ENCODE results near the gene TFAP2E.
"Not testable (repeated sequence)": the region's sequence is repeated elsewhere in the genome, so short reads cannot be mapped to it uniquely, and the experiment has no call there.

TFAP2E gene

GRCh38 chr1:35576061-35576765 lies 3.1 kb downstream of the TFAP2E start:
- no peak for ATAC-seq
- H3K4me3 Mint-ChIP-seq, result peak overlapping the region; percentile 75
- H3K27me3 Mint-ChIP-seq, result peaks cover 17% of the 10 kb centered on the region

GRCh38 chr1:35576766-35577070 lies 3.6 kb downstream of the TFAP2E start:
- peaks cover 17% of the 10 kb centered on the region for H3K27me3 Mint-ChIP-seq
- H3K4me1 Mint-ChIP-seq, result peaks cover 21% of the 10 kb centered on the region
- H3K9me3 Mint-ChIP-seq, ATAC-seq, H3K36me3 Mint-ChIP-seq: not testable (repeated sequence)
- peak overlapping the region; percentile 85 for H3K27ac Mint-ChIP-seq
- H3K4me3 Mint-ChIP-seq, result peak overlapping the region; percentile 79

More at GRCh38 chr1:35576061-35576765, 3.1 kb downstream of the TFAP2E start:
- H3K4me1 Mint-ChIP-seq, result peaks cover 21% of the 10 kb centered on the region
- H3K27ac Mint-ChIP-seq, result peak overlapping the region; percentile 85
- no peaks in the 10 kb centered on the region for H3K36me3 Mint-ChIP-seq
- no peaks in the 10 kb centered on the region for H3K9me3 Mint-ChIP-seq

- peaks cover 17% of the 10 kb centered on the region for H3K27me3 Mint-ChIP-seq
- H3K27ac Mint-ChIP-seq, result peak overlapping the region; percentile 85
- no peaks in the 10 kb centered on the region for H3K9me3 Mint-ChIP-seq
- H3K36me3 Mint-ChIP-seq, result no peaks in the 10 kb centered on the region
- peaks cover 21% of the 10 kb centered on the region for H3K4me1 Mint-ChIP-seq
- peak overlapping the region; percentile 79 for H3K4me3 Mint-ChIP-seq
- peak; percentile 86 for ATAC-seq
Observed at GRCh38 chr1:35577071-35577998, 4.2 kb downstream of the TFAP2E start.

GRCh38 chr1:35580949-35581388 lies 7.9 kb downstream of the TFAP2E start:
- no peaks in the 10 kb centered on the region for H3K36me3 Mint-ChIP-seq
- no peaks in the 10 kb centered on the region for H3K9me3 Mint-ChIP-seq
- no peaks in the 10 kb centered on the region for H3K27me3 Mint-ChIP-seq
- H3K4me1 Mint-ChIP-seq, result peaks cover 21% of the 10 kb centered on the region
- ATAC-seq, result no peak
- no peak overlapping the region for H3K27ac Mint-ChIP-seq
- H3K4me3 Mint-ChIP-seq, result no peak overlapping the region

- H3K9me3 Mint-ChIP-seq, ATAC-seq, H3K4me3 Mint-ChIP-seq, H3K27me3 Mint-ChIP-seq, H3K27ac Mint-ChIP-seq, H3K36me3 Mint-ChIP-seq: not testable (repeated sequence)
- H3K4me1 Mint-ChIP-seq, result peaks cover 16% of the 10 kb centered on the region
Observed at GRCh38 chr1:35581621-35582020, 8.5 kb downstream of the TFAP2E start.

- H3K27me3 Mint-ChIP-seq, result no peaks in the 10 kb centered on the region
- no peak for ATAC-seq
- no peaks in the 10 kb centered on the region for H3K9me3 Mint-ChIP-seq
- H3K4me1 Mint-ChIP-seq, result no peaks in the 10 kb centered on the region
- H3K36me3 Mint-ChIP-seq, result no peaks in the 10 kb centered on the region
- no peak overlapping the region for H3K4me3 Mint-ChIP-seq
- H3K27ac Mint-ChIP-seq, result no peak overlapping the region
Observed at GRCh38 chr1:35585281-35585680, 12.2 kb downstream of the TFAP2E start.

- not testable (repeated sequence) for ATAC-seq, H3K27me3 Mint-ChIP-seq, H3K4me3 Mint-ChIP-seq, H3K4me1 Mint-ChIP-seq, H3K9me3 Mint-ChIP-seq, H3K27ac Mint-ChIP-seq, H3K36me3 Mint-ChIP-seq
Observed at GRCh38 chr1:35585805-35586204, 12.7 kb downstream of the TFAP2E start.

- Mint-ChIP-seq H3K27me3 (no peaks in the 10 kb centered on the region), H3K4me3 (no peak overlapping the region), H3K36me3 (peaks cover 6% of the 10 kb centered on the region), H3K4me1 (no peaks in the 10 kb centered on the region), H3K27ac (no peak overlapping the region), H3K9me3 (no peaks in the 10 kb centered on the region)
- ATAC-seq, result no peak
Observed at GRCh38 chr1:35586808-35587207, 13.7 kb downstream of the TFAP2E start.

GRCh38 chr1:35587736-35588135 lies 14.6 kb downstream of the TFAP2E start:
- no peaks in the 10 kb centered on the region for H3K9me3 Mint-ChIP-seq
- H3K27ac Mint-ChIP-seq, result no peak overlapping the region
- ATAC-seq, result no peak
- H3K27me3 Mint-ChIP-seq, result no peaks in the 10 kb centered on the region
- H3K4me1 Mint-ChIP-seq, result no peaks in the 10 kb centered on the region
- peaks cover 6% of the 10 kb centered on the region for H3K36me3 Mint-ChIP-seq
- H3K4me3 Mint-ChIP-seq, result no peak overlapping the region

- no peak for ATAC-seq
Observed at GRCh38 chr1:35588197-35588910, 15.2 kb downstream of the TFAP2E start.

GRCh38 chr1:35589516-35590427 lies 16.7 kb downstream of the TFAP2E start:
- no peak for ATAC-seq
- Mint-ChIP-seq H3K27ac (no peak overlapping the region), H3K4me1 (no peaks in the 10 kb centered on the region), H3K36me3 (peaks cover 6% of the 10 kb centered on the region), H3K9me3 (no peaks in the 10 kb centered on the region), H3K27me3 (no peaks in the 10 kb centered on the region), H3K4me3 (no peak overlapping the region)

More at GRCh38 chr1:35588197-35588910, 15.2 kb downstream of the TFAP2E start:
- Mint-ChIP-seq H3K27me3 (no peaks in the 10 kb centered on the region), H3K27ac (no peak overlapping the region), H3K9me3 (no peaks in the 10 kb centered on the region), H3K4me3 (no peak overlapping the region), H3K36me3 (peaks cover 6% of the 10 kb centered on the region), H3K4me1 (no peaks in the 10 kb centered on the region)

- no peak for ATAC-seq
- Mint-ChIP-seq H3K4me1 (no peaks in the 10 kb centered on the region), H3K4me3 (no peak overlapping the region), H3K27me3 (no peaks in the 10 kb centered on the region), H3K36me3 (peaks cover 6% of the 10 kb centered on the region), H3K9me3 (no peaks in the 10 kb centered on the region), H3K27ac (no peak overlapping the region)
Observed at GRCh38 chr1:35590476-35591040, 17.4 kb downstream of the TFAP2E start.

- Mint-ChIP-seq H3K27ac (no peak overlapping the region), H3K27me3 (no peaks in the 10 kb centered on the region), H3K4me1 (no peaks in the 10 kb centered on the region), H3K9me3 (no peaks in the 10 kb centered on the region), H3K36me3 (peaks cover 6% of the 10 kb centered on the region), H3K4me3 (no peak overlapping the region)
- ATAC-seq, result no peak
Observed at GRCh38 chr1:35591211-35591610, 18.1 kb downstream of the TFAP2E start.

GRCh38 chr1:35592991-35593769 lies 20.1 kb downstream of the TFAP2E start:
- Mint-ChIP-seq H3K36me3 (peaks cover 6% of the 10 kb centered on the region), H3K4me1 (no peaks in the 10 kb centered on the region), H3K27ac (no peak overlapping the region), H3K27me3 (no peaks in the 10 kb centered on the region), H3K4me3 (no peak overlapping the region), H3K9me3 (no peaks in the 10 kb centered on the region)
- ATAC-seq, result no peak

Data from stimulated activated memory B cell treated with anti-CD40 and anti-IgM and Interleukin-4, amounts not matched to agents 10 μg/mL and 1 μg/mL and 100 μg/mL, for 72 hours (primary cell).